ENCODE results near the gene CYP2A6. TPM values are rescaled to one million over a fixed set of nuclear protein-coding genes. Genes with fewer than 3 reads are reported as not detected.
"Not testable (repeated sequence)": the region's sequence is repeated elsewhere in the genome, so short reads cannot be mapped to it uniquely, and the experiment has no call there.

CYP2A6 gene
- total and polyA plus RNA-seq, 2 donors = 0.09 to 0.16 TPM

- H3K9me3 ChIP-seq (ENCODE audit: control insufficient read depth in 2 of 2, insufficient read depth in 1 of 2, low read length in 1 of 2); H3K4me3 ChIP-seq (ENCODE audit: low read length in 2 of 2); H3K27ac ChIP-seq (ENCODE audit: low read depth in 1 of 2, low read length in 1 of 2); DNase-seq (ENCODE audit: low read depth in 6 of 9, low spot score in 9 of 9): not testable (repeated sequence)
- Histone ChIP-seq H3K4me1 (ENCODE audit: control insufficient read depth in 2 of 2, insufficient read depth in 2 of 2, low read length in 2 of 2) (peaks cover 5 to 18% of the 10 kb centered on the region in 2 donors), H3K27me3 (ENCODE audit: control insufficient read depth in 2 of 2, insufficient read depth in 1 of 2, low read length in 1 of 2) (peaks cover 15 to 55% of the 10 kb centered on the region in 2 donors), H3K36me3 (ENCODE audit: control insufficient read depth in 2 of 2, insufficient read depth in 2 of 2, low read length in 1 of 2) (peaks cover 18 to 24% of the 10 kb centered on the region in 2 donors)
- 89% methylated on average over 7 of the region's 7 CpGs for WGBS
Measured at GRCh38 chr19:40812571-40812970, 37.7 kb downstream of the CYP2A6 start.

DNA sequence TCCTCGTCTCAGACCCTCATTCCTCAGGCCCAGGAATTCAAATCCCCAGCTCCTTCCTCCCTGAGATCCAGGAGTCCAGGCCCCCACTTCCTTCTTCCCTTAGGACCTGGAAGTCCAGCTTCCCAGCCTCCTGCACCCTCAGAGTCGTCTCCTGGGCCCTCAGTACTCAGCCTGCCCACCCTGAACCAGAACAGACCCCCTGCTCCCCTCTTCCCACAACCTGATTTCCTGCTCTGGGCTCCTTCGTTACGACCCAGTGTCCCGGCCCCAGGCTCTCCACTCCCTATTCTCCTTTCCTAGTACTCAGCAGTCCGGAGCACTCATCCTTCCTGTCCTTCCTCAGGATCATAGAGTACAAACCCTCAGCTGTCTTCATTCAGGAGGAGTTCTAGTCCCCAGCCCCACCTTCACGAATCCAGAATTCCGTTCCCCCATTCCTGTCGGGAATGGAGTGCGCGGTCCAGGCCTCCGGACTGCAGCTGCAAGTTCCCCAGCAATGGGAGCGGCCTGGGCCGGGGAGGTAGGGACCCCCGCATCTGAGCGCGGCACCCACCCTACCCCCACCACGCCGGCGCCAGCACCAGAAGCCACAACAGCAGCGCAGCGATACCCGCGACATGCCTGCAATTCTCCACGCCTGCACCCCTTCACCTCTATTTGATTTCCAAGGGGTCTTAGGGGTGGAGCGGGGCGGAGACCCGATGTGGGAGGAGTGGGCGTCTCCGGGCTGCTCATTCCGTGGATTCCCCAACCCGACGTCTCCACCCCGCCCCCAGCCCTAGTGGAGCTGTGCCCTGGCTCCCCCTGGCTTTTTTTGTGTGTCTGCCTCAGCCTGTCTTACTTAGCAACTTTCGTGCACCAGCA lies 38.5 kb downstream of the CYP2A6 start:
- H3K36me3 ChIP-seq (ENCODE audit: control insufficient read depth in 2 of 2, insufficient read depth in 2 of 2, low read length in 1 of 2) = peaks cover 23 to 31% of the 10 kb centered on the region in 2 donors
- 2% methylated on average over 35 of the region's 35 CpGs for WGBS
- H3K27me3 ChIP-seq (ENCODE audit: control insufficient read depth in 2 of 2, insufficient read depth in 1 of 2, low read length in 1 of 2) = peaks cover 15 to 55% of the 10 kb centered on the region in 2 donors
- no peak overlapping the region for H3K27ac ChIP-seq (ENCODE audit: low read depth in 1 of 2, low read length in 1 of 2)
- H3K4me3 ChIP-seq (ENCODE audit: low read length in 2 of 2) = peak overlapping the region; percentile 29 to 41
- no peaks in the 10 kb centered on the region for H3K9me3 ChIP-seq (ENCODE audit: control insufficient read depth in 2 of 2, insufficient read depth in 1 of 2, low read length in 1 of 2)
- peaks cover 9 to 27% of the 10 kb centered on the region in 2 donors for H3K4me1 ChIP-seq (ENCODE audit: control insufficient read depth in 2 of 2, insufficient read depth in 2 of 2, low read length in 2 of 2)
- peak in 1 of 9 donors; percentile 41 for DNase-seq (ENCODE audit: low read depth in 6 of 9, low spot score in 9 of 9)

DNA sequence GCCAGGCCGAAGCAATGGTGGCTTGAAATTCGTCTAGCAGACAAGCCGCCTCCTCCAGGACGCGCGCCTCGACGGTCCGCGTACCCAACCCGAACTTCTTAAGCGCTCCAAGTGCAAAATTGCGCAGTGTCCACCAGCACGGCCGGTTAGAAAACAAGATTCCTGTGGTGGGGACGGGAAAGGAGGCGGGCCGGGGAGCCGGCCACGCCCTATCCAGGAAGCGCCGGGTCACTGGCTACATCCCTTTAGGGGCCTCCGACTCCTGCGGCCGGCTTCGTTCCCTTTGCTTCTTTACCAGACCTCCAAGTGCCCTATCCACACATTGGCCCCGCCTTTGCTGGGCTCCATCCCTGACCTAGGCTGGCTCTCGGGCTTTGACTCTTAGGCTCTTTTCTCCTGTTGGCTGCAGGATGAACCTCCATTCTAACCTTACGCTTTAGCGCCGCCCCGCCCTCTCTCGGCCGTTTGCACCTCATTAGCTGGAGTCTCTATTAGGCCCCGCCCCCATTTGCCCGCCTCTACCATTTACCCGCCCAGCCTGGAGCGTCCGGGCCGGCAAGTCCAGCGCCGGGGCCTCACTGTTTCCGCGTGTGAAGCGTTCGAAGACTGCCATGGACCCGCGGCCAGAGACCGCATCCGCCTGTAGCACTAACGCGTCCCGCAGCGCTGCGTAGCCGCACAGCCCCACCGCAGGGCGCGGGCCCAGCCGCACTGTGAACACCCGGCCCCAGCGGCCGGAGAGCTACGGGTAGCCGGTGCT lies 39.4 kb downstream of the CYP2A6 start:
- Histone ChIP-seq H3K36me3 (ENCODE audit: control insufficient read depth in 2 of 2, insufficient read depth in 2 of 2, low read length in 1 of 2) (peaks cover 23 to 31% of the 10 kb centered on the region in 2 donors), H3K4me3 (ENCODE audit: low read length in 2 of 2) (peak overlapping the region; percentile 29 to 41), H3K27me3 (ENCODE audit: control insufficient read depth in 2 of 2, insufficient read depth in 1 of 2, low read length in 1 of 2) (peaks cover 15 to 54% of the 10 kb centered on the region in 2 donors), H3K4me1 (ENCODE audit: control insufficient read depth in 2 of 2, insufficient read depth in 2 of 2, low read length in 2 of 2) (peaks cover 17 to 36% of the 10 kb centered on the region in 2 donors)
- H3K9me3 ChIP-seq (ENCODE audit: control insufficient read depth in 2 of 2, insufficient read depth in 1 of 2, low read length in 1 of 2); H3K27ac ChIP-seq (ENCODE audit: low read depth in 1 of 2, low read length in 1 of 2): not testable (repeated sequence)
- DNase-seq (ENCODE audit: low read depth in 6 of 9, low spot score in 9 of 9) = peak in 1 of 9 donors; percentile 28
- WGBS = 6% methylated on average over 64 of the region's 65 CpGs

GRCh38 chr19:40810160-40810559 lies 40.1 kb downstream of the CYP2A6 start:
- no peak overlapping the region for H3K27ac ChIP-seq (ENCODE audit: low read depth in 1 of 2, low read length in 1 of 2)
- no peaks in the 10 kb centered on the region for H3K9me3 ChIP-seq (ENCODE audit: control insufficient read depth in 2 of 2, insufficient read depth in 1 of 2, low read length in 1 of 2)
- DNase-seq (ENCODE audit: low read depth in 6 of 9, low spot score in 9 of 9) = no peak
- peaks cover 17 to 43% of the 10 kb centered on the region in 2 donors for H3K4me1 ChIP-seq (ENCODE audit: control insufficient read depth in 2 of 2, insufficient read depth in 2 of 2, low read length in 2 of 2)
- WGBS = 85% methylated on average over 14 of the region's 14 CpGs
- H3K36me3 ChIP-seq (ENCODE audit: control insufficient read depth in 2 of 2, insufficient read depth in 2 of 2, low read length in 1 of 2) = peaks cover 23 to 36% of the 10 kb centered on the region in 2 donors
- H3K27me3 ChIP-seq (ENCODE audit: control insufficient read depth in 2 of 2, insufficient read depth in 1 of 2, low read length in 1 of 2) = peaks cover 15 to 50% of the 10 kb centered on the region in 2 donors
- H3K4me3 ChIP-seq (ENCODE audit: low read length in 2 of 2) = no peak overlapping the region

GRCh38 chr19:40809358-40810086 lies 40.7 kb downstream of the CYP2A6 start:
- Histone ChIP-seq H3K4me3 (ENCODE audit: low read length in 2 of 2) (no peak overlapping the region), H3K27me3 (ENCODE audit: control insufficient read depth in 2 of 2, insufficient read depth in 1 of 2, low read length in 1 of 2) (peaks cover 15 to 46% of the 10 kb centered on the region in 2 donors), H3K36me3 (ENCODE audit: control insufficient read depth in 2 of 2, insufficient read depth in 2 of 2, low read length in 1 of 2) (peaks cover 23 to 42% of the 10 kb centered on the region in 2 donors), H3K27ac (ENCODE audit: low read depth in 1 of 2, low read length in 1 of 2) (no peak overlapping the region), H3K9me3 (ENCODE audit: control insufficient read depth in 2 of 2, insufficient read depth in 1 of 2, low read length in 1 of 2) (no peaks in the 10 kb centered on the region), H3K4me1 (ENCODE audit: control insufficient read depth in 2 of 2, insufficient read depth in 2 of 2, low read length in 2 of 2) (peaks cover 17 to 49% of the 10 kb centered on the region in 2 donors)
- WGBS = 97% methylated on average over 39 of the region's 39 CpGs
- no peak for DNase-seq (ENCODE audit: low read depth in 6 of 9, low spot score in 9 of 9)

DNA sequence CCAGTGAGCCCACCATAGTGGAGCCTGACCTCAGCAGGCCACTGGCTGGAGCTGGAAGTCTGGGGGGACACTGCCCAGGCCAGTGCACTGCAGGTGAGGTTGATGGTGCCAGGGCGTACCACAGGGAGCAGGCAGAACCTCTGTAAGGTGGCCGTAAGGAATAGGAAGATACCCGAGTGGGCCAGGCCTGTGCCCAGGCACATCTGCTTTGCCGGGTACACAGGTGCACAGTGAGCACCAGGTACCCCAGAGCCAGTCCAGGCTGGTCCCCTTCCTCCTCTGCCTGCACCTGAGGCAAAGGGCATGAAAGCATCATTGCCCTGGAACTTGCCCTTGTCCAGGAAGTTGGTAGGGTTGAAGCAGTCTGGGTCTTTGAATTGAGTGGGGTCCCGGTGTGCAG lies 41.8 kb downstream of the CYP2A6 start:
- peaks cover 23 to 59% of the 10 kb centered on the region in 2 donors for H3K4me1 ChIP-seq (ENCODE audit: control insufficient read depth in 2 of 2, insufficient read depth in 2 of 2, low read length in 2 of 2)
- H3K27me3 ChIP-seq (ENCODE audit: control insufficient read depth in 2 of 2, insufficient read depth in 1 of 2, low read length in 1 of 2) = peaks cover 15 to 36% of the 10 kb centered on the region in 2 donors
- WGBS = 95% methylated on average over 5 of the region's 5 CpGs
- H3K9me3 ChIP-seq (ENCODE audit: control insufficient read depth in 2 of 2, insufficient read depth in 1 of 2, low read length in 1 of 2) = no peaks in the 10 kb centered on the region
- no peak overlapping the region for H3K27ac ChIP-seq (ENCODE audit: low read depth in 1 of 2, low read length in 1 of 2)
- no peak overlapping the region for H3K4me3 ChIP-seq (ENCODE audit: low read length in 2 of 2)
- DNase-seq (ENCODE audit: low read depth in 6 of 9, low spot score in 9 of 9) = no peak
- H3K36me3 ChIP-seq (ENCODE audit: control insufficient read depth in 2 of 2, insufficient read depth in 2 of 2, low read length in 1 of 2) = peaks cover 30 to 49% of the 10 kb centered on the region in 2 donors

DNA sequence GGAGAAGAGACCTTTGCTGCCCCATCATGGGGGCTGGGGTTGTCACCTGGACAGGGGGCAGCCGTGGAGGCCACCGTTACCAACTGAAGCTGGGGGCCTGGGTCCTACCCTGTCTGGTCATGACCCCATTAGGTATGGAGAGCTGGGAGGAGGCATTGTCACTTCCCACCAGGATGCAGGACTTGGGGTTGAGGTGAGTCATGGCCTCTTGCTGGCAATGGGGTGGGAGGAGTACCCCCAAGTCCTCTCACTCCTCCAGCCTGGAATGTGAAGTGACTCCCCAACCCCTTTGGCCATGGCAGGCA lies 42.3 kb downstream of the CYP2A6 start:
- H3K4me3 ChIP-seq (ENCODE audit: low read length in 2 of 2) = no peak overlapping the region
- 99% methylated on average over 2 of the region's 2 CpGs for WGBS
- H3K27ac ChIP-seq (ENCODE audit: low read depth in 1 of 2, low read length in 1 of 2) = no peak overlapping the region
- H3K27me3 ChIP-seq (ENCODE audit: control insufficient read depth in 2 of 2, insufficient read depth in 1 of 2, low read length in 1 of 2) = peaks cover 15 to 32% of the 10 kb centered on the region in 2 donors
- peaks cover 27 to 64% of the 10 kb centered on the region in 2 donors for H3K4me1 ChIP-seq (ENCODE audit: control insufficient read depth in 2 of 2, insufficient read depth in 2 of 2, low read length in 2 of 2)
- H3K36me3 ChIP-seq (ENCODE audit: control insufficient read depth in 2 of 2, insufficient read depth in 2 of 2, low read length in 1 of 2) = peaks cover 35 to 54% of the 10 kb centered on the region in 2 donors
- no peaks in the 10 kb centered on the region for H3K9me3 ChIP-seq (ENCODE audit: control insufficient read depth in 2 of 2, insufficient read depth in 1 of 2, low read length in 1 of 2)
- no peak for DNase-seq (ENCODE audit: low read depth in 6 of 9, low spot score in 9 of 9)

DNA sequence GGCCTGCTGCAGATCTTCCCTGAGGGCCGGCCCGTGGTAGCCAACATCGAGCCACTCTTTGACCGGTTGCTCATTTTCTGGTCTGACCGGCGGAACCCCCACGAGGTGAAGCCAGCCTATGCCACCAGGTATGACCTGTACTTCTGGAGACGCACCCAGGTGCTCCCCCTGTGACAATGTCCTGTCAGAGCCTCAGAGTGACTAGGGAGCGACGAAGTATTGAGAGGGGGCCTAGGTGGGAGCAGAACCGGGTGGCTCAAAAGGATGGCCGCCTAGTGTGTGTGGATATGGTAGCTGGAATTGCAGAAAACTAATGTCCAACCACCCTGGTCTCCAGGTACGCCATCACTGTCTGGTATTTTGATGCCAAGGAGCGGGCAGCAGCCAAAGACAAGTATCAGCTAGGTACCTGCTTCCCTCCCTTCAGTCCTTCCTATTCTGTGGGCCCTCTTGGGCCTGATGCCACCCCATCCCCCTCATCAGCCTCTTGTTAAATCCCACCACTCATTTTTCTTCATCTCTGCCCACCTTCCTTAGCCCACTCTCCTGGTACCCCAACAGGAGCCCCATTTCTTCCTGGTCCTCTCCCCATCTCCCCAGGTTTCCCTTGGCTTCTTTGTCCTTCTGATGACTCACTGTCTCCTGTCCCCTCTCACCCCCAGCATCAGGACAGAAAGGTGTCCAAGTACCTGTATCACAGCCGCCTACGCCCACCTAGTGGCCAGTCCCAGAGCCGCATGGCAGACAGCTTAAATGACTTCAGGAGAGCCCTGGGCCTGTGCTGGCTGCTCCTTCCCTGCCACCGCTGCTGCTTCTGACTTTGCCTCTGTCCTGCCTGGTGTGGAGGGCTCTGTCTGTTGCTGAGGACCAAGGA lies 42.9 kb downstream of the CYP2A6 start:
- H3K4me1 ChIP-seq (ENCODE audit: control insufficient read depth in 2 of 2, insufficient read depth in 2 of 2, low read length in 2 of 2) = peaks cover 33 to 69% of the 10 kb centered on the region in 2 donors
- peaks cover 41 to 60% of the 10 kb centered on the region in 2 donors for H3K36me3 ChIP-seq (ENCODE audit: control insufficient read depth in 2 of 2, insufficient read depth in 2 of 2, low read length in 1 of 2)
- H3K27ac ChIP-seq (ENCODE audit: low read depth in 1 of 2, low read length in 1 of 2) = no peak overlapping the region
- no peak overlapping the region for H3K4me3 ChIP-seq (ENCODE audit: low read length in 2 of 2)
- WGBS = 91% methylated on average over 18 of the region's 18 CpGs
- peaks cover 10 to 26% of the 10 kb centered on the region in 2 donors for H3K27me3 ChIP-seq (ENCODE audit: control insufficient read depth in 2 of 2, insufficient read depth in 1 of 2, low read length in 1 of 2)
- no peaks in the 10 kb centered on the region for H3K9me3 ChIP-seq (ENCODE audit: control insufficient read depth in 2 of 2, insufficient read depth in 1 of 2, low read length in 1 of 2)
- DNase-seq (ENCODE audit: low read depth in 6 of 9, low spot score in 9 of 9) = no peak
